Ishikawa (cell line): ENCODE results near the gene TMEM69.

Experiments used
- CREB1 ChIP-seq: IDR thresholded peaks from 2 replicates; pipeline ENCODE4 v1.6.1; 2012; ENCODE audit warnings: low read depth
- EP300 ChIP-seq: IDR thresholded peaks from 2 replicates; pipeline ENCODE4 v1.6.1; 2012; ENCODE audit warnings: borderline replicate concordance
- RAD21 ChIP-seq: IDR thresholded peaks from 2 replicates; pipeline ENCODE4 v1.6.1; 2012; ENCODE audit warnings: low read depth
- TCF12 ChIP-seq: IDR thresholded peaks from 2 replicates; pipeline ENCODE4 v1.6.1; 2012; ENCODE audit warnings: low read depth
- YY1 ChIP-seq: IDR thresholded peaks from 2 replicates; pipeline ENCODE4 v1.6.1; 2012; ENCODE audit warnings: low read depth
- TF ChIP-seq, protein P1 (sequence below): IDR thresholded peaks from 2 replicates; pipeline ENCODE4 v1.6.1; 2012; ENCODE audit warnings: low read depth, mild to moderate bottlenecking
- TF ChIP-seq, protein P2 (sequence below): IDR thresholded peaks from 2 replicates; pipeline ENCODE4 v1.6.1; 2012

GRCh38 chr1:45687754-45688740 is at the start of gene TMEM69:
- TF ChIP-seq TCF12 (no peak; the same call in 1 of the 2 replicates), RAD21 (no peak), EP300 (peak; percentile 12; the same call in 1 of the 2 replicates), CREB1 (no peak; the same call in 1 of the 2 replicates), YY1 (peak; percentile 75)
- TF ChIP-seq, protein P1, sequence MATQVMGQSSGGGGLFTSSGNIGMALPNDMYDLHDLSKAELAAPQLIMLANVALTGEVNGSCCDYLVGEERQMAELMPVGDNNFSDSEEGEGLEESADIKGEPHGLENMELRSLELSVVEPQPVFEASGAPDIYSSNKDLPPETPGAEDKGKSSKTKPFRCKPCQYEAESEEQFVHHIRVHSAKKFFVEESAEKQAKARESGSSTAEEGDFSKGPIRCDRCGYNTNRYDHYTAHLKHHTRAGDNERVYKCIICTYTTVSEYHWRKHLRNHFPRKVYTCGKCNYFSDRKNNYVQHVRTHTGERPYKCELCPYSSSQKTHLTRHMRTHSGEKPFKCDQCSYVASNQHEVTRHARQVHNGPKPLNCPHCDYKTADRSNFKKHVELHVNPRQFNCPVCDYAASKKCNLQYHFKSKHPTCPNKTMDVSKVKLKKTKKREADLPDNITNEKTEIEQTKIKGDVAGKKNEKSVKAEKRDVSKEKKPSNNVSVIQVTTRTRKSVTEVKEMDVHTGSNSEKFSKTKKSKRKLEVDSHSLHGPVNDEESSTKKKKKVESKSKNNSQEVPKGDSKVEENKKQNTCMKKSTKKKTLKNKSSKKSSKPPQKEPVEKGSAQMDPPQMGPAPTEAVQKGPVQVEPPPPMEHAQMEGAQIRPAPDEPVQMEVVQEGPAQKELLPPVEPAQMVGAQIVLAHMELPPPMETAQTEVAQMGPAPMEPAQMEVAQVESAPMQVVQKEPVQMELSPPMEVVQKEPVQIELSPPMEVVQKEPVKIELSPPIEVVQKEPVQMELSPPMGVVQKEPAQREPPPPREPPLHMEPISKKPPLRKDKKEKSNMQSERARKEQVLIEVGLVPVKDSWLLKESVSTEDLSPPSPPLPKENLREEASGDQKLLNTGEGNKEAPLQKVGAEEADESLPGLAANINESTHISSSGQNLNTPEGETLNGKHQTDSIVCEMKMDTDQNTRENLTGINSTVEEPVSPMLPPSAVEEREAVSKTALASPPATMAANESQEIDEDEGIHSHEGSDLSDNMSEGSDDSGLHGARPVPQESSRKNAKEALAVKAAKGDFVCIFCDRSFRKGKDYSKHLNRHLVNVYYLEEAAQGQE = no peak
- TF ChIP-seq, protein P2, sequence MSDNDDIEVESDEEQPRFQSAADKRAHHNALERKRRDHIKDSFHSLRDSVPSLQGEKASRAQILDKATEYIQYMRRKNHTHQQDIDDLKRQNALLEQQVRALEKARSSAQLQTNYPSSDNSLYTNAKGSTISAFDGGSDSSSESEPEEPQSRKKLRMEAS = no peak; the same call in 1 of the 2 replicates
